ENCODE results near the gene CHPF. TPM values are rescaled to one million over a fixed set of nuclear protein-coding genes. Genes with fewer than 3 reads are reported as not detected.

The CHPF gene
- total and polyA plus RNA-seq, 10 of the 15 experiments (the other 5 are each of a cell fraction or from before 2014, with no cell fraction given) = 0.09 to 17.4 (median 8.3) TPM; not detected in 1

- Histone ChIP-seq H3K4me2 (ENCODE audit: control insufficient read depth, insufficient read depth) (no peak overlapping the region), H3K9me3 (replicated peaks; ENCODE audit: control insufficient read depth, insufficient read depth, low read length) (no peaks in the 10 kb centered on the region), H3K36me3 (ENCODE audit: control insufficient read depth in 2 of 2, insufficient read depth in 2 of 2, low read length in 1 of 2) (no peaks in the 10 kb centered on the region), H3K4me1 (ENCODE audit: control insufficient read depth, insufficient read depth, low read length) (no peaks in the 10 kb centered on the region), H3K4me3 (no peak overlapping the region), H3K27ac (ENCODE audit: control insufficient read depth, insufficient read depth) (no peak overlapping the region), H3K27me3 (replicated peaks in 1 of 2; ENCODE audit: control insufficient read depth in 2 of 2, insufficient read depth in 2 of 2, low read length in 1 of 2) (no peaks in the 10 kb centered on the region; a peak in 2 of 4 replicates), H3K79me2 (ENCODE audit: control insufficient read depth, insufficient read depth, low read length) (no peaks in the 10 kb centered on the region), H2AFZ (ENCODE audit: control insufficient read depth, low read depth, low read length) (no peak overlapping the region), H4K20me1 (ENCODE audit: control insufficient read depth, insufficient read depth) (no peaks in the 10 kb centered on the region), H3K9ac (ENCODE audit: control insufficient read depth, insufficient read depth, low read length) (no peak overlapping the region)
- ChIA-PET CTCF (interaction anchor here (0.7 to 2.6 kb wide), 12 partner anchors 10 to 1563 kb away, joined by 3 to 22 read pairs (median 4); partner anchors contain the start of genes CHPF and TMEM198), RAD21 (ENCODE audit: unreplicated experiment) (interaction anchor here (1.5 kb wide), 1 partner anchor 20 kb away, joined by 3 read pairs; no protein-coding TSS in a partner anchor), SMC1A (ENCODE audit: uncharacterized antibody, unreplicated experiment) (interaction anchor here (1.3 to 1.5 kb wide), 2 partner anchors 80 to 82 kb away, joined by 4 read pairs; no protein-coding TSS in a partner anchor), POLR2A (no interaction called here)
- FAIRE-seq = no peak
- in situ Hi-C loops (cut with MboI) = no loop called here
- DNase-seq (ENCODE audit: low read depth, low spot score) = no peak
- ATAC-seq = no peak; the same call in 1 of the 3 replicates
- BruUV-seq (replicated peaks) = no TSS peak
- intact Hi-C loops (cut with micrococcal nuclease; ENCODE audit: unreplicated experiment) = no loop called here
- TF ChIP-seq DPF2 (IDR thresholded peaks at IDR 0.05) (no peak), POLR2AphosphoS5 (IDR thresholded peaks at IDR 0.05; ENCODE audit: low read length) (no peak), MXI1 (IDR thresholded peaks at IDR 0.05; ENCODE audit: low read depth, low read length) (no peak), E4F1 (IDR thresholded peaks at IDR 0.05; ENCODE audit: borderline replicate concordance, partially characterized antibody) (no peak), REST (IDR thresholded peaks at IDR 0.05; ENCODE audit: low read depth, low read length) (no peak), HDGF (IDR thresholded peaks at IDR 0.05) (no peak), RFX5 (IDR thresholded peaks at IDR 0.05; ENCODE audit: low read depth, low read length) (no peak), TCF7 (IDR thresholded peaks at IDR 0.05; ENCODE audit: borderline replicate concordance) (no peak), ESRRA (IDR thresholded peaks at IDR 0.05; ENCODE audit: low read length) (no peak), BACH1 (IDR thresholded peaks at IDR 0.05; ENCODE audit: borderline replicate concordance) (no peak), TCF3 (IDR thresholded peaks at IDR 0.05; ENCODE audit: borderline replicate concordance, insufficient read depth, low read depth, low read length) (no peak), ZNF274 (IDR thresholded peaks at IDR 0.05; ENCODE audit: insufficient read depth, insufficient read length) (no peak), NFXL1 (IDR thresholded peaks at IDR 0.05; ENCODE audit: borderline replicate concordance) (no peak), USF2 (IDR thresholded peaks at IDR 0.05; ENCODE audit: borderline replicate concordance, low read depth, low read length) (no peak)
- WGBS (ENCODE audit: insufficient coverage, insufficient replicate concordance, low lambda C conversion rate, missing lambda C conversion rate) = 19% methylated on average over 3 of the region's 3 CpGs
Observed at GRCh38 chr2:219560893-219561178, 17.2 kb upstream of the CHPF start.

Data from GM12878 (cell line).